Stimulated activated CD4-positive, alpha-beta T cell treated with anti-CD3 and anti-CD28 coated beads, Interleukin-1b, Interleukin-23, amount 100 ng/mL, for 4 hours (primary cell): ENCODE results near the gene GADD45B.
"Not testable (repeated sequence)": the region's sequence is repeated elsewhere in the genome, so short reads cannot be mapped to it uniquely, and the experiment has no call there.

Source experiments
- DNase-seq, 2 donors: peaks; one replicate each; pipeline ENCODE4 v3.0.0-alpha.2; 2020; ENCODE audit warnings: low read depth in 2 of 2

Gene GADD45B

DNA sequence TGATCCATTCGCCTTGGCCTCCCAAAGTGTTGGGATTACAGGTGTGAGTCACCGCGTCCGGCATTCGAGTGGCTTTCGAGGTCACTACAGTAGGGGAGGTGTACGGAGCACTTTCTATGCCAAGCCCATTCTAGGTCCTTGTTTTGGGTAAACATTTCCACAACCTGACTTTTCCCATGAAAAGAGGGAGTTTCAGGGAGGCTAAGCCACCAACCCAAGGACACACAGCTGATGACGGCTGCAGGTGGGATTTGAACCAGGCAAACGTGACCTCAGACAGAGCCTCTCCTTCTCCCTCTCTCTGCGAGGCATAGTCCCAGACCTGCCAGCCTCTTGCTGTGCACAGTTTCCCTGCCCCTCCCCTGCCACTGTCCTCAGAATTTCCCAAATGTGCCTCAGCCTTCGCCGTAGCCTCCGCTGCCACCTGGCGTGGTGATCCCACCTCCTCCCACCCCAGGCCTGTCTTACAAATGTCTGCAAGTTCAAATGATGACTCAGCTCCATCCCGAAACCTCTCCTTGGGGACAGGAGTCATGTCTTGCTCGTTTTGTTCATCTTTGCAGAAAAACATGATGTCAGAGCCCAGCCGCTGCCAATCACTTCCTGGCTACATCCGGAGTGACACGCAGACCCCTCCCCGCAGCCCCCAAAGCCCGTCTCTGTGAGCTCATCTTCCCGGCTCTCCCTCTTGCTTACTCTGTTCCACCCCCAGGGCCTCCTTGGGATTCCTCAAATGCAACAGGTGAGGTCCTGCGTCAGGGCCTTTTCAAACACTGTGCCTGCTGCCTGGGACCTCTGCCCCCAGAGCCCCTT, 6.6 kb upstream of the GADD45B start:
- DNase-seq: no peak

DNA sequence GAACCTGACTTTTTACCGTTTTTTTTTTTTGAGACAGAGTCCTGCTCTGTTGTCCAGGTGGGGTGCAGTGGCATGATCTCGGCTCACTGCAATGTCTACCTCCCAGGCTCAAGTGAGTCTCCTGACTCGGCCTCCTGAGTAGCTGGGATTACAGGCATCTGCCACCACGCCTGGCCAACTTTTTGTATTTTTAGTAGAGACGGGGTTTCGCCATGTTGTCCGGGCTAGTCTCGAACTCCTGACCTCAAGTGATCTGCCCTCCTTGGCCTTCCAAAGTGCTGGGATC, 6.1 kb upstream of the GADD45B start:
- DNase-seq: not testable (repeated sequence)

DNA sequence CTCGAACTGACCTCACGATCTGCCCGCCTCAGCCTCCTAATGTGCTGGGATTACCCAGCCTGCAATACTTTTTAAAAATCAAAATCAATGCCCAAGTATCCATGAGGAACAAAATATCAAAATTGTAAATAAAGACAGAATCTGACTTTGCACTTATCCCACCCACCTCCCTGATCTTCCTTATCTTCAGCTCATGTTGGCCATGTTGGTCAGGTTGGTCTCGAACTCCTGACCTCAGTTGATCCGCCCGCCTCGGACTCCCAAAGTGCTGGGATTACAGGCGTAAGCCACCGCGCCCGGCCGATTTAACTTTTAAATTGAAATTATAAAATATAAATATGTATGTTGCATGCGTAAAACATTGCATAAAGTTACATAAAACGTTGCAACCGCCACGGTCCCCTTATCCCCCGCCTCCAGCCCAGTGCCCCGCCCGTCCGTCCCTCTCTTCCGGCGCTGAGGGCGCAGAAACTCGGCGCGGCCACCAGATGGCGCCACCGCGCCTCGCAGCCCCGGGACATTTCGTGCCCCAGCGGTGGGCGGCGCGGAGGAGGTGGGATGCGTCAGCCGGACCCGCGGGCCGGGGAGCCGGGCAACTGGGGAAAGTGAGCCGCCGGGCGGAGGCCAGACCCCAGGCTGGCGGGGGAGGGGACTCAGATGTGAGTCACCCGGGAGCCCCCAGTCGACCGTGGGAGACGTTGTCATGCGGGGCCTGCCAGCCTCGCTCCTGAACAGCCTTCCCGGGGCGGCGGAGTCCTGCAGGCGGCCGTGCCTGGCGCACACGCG, 1.5 kb upstream of the GADD45B start:
- DNase-seq: peak; percentile 91 to 94

DNA sequence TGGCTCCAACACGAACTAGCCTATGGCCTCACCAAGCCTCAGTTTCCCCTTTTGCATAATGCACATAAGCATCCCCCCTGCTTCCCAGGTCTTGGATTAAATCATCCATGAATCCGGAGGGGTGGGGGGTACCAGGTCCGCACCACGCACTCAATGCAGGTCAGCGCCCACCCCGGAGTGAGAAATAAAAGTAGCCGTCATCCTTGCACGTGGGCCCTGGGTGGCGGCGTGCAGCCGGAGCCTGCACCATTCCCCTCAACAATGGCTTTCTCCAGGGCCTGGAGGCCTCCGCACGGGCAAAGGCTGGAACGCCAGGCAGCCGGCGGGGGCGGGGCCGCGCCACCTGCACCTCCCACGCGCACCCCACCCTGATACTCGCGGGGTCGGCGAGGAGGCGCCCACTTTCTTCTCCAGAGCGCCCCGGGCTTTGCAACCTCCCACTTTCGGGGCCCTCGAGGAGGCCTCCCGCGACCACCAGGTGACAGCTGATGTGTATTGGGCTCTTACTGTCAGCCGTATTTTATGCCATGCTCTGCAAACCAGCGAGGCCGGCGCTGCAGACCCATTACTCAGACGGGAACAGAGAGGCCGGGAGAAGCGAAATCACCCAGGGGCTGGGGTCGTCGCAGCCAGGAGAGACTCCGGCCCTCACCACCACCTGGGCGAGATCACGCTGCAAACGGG, 767 bp upstream of the GADD45B start:
- peak; percentile 52 to 62 for DNase-seq

DNA sequence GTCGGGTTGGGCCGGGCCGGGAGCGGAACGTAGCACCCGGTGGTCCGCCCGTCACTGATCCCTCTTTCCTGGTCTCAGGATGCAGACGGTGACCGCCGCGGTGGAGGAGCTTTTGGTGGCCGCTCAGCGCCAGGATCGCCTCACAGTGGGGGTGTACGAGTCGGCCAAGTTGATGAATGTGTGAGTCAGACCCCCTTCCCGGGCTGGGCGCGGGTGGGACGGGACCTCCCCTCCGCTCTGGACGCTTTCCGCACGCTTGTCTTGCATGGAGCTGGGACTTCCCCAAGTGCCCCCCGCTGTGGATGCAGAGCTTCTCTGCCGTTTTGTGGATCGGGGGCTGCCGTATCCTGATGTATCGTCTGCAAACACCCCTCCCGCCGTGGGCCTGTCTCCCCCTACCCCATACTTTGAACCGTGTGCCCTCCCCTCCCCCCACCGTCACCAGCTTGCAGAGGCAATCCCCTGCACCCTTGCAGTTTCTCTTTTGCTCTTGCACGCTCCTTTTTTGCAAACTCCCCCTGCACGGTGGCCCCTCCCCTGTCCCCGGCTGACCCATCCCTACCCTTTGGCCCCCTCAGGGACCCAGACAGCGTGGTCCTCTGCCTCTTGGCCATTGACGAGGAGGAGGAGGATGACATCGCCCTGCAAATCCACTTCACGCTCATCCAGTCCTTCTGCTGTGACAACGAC, 669 bp downstream of the GADD45B start:
- peak; percentile 59 to 67 for DNase-seq

DNA sequence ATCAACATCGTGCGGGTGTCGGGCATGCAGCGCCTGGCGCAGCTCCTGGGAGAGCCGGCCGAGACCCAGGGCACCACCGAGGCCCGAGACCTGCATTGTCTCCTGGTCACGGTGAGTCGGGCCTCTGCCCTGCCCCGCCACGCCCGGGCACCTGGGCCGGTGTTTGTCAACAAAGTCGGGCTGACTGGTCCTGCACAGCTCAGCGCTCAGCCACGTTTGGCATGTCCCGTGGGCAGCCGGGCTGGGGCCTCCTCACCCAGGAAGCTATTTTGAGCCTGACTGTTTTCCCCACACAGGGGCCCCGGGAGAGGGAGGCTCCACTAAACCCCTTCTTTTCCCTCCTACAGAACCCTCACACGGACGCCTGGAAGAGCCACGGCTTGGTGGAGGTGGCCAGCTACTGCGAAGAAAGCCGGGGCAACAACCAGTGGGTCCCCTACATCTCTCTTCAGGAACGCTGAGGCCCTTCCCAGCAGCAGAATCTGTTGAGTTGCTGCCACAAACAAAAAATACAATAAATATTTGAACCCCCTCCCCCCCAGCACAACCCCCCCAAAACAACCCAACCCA, 1.3 kb downstream of the GADD45B start:
- no peak for DNase-seq

DNA sequence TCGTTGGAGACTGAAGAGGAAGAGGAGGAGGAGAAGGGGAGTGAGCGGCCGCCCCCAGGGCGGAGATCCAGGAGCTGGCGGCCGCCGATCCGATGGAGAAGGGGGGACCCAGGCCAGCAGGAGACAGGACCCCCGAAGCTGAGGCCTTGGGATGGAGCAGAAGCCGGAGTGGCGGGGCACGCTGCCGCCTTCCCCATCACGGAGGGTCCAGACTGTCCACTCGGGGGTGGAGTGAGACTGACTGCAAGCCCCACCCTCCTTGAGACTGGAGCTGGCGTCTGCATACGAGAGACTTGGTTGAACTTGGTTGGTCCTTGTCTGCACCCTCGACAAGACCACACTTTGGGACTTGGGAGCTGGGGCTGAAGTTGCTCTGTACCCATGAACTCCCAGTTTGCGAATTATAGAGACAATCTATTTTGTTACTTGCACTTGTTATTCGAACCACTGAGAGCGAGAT, 1.8 kb downstream of the GADD45B start:
- DNase-seq: no peak

DNA sequence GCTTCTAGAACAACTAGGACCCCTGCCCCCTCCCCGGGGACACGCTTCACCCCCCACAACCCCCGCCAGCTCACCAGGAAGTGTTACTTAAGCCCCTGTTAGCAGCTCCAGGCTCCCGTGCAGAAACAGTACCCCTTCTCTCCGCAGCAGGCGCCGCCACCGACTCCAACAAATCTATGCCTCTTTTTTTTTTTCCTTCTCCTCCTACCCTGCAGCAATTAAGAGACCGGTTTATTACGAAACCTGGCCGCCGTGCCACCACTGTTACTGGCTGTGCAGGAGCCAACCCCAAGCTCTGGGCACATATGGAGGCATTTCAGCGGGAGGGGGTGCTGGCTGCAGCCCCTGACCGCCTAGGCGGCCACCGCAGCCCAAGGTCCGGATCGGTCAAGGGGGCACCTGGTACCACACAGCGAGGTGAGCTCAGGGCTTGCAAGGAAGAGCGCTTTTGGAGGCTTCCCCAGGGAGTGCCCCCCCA, 2.4 kb downstream of the GADD45B start:
- no peak for DNase-seq

DNA sequence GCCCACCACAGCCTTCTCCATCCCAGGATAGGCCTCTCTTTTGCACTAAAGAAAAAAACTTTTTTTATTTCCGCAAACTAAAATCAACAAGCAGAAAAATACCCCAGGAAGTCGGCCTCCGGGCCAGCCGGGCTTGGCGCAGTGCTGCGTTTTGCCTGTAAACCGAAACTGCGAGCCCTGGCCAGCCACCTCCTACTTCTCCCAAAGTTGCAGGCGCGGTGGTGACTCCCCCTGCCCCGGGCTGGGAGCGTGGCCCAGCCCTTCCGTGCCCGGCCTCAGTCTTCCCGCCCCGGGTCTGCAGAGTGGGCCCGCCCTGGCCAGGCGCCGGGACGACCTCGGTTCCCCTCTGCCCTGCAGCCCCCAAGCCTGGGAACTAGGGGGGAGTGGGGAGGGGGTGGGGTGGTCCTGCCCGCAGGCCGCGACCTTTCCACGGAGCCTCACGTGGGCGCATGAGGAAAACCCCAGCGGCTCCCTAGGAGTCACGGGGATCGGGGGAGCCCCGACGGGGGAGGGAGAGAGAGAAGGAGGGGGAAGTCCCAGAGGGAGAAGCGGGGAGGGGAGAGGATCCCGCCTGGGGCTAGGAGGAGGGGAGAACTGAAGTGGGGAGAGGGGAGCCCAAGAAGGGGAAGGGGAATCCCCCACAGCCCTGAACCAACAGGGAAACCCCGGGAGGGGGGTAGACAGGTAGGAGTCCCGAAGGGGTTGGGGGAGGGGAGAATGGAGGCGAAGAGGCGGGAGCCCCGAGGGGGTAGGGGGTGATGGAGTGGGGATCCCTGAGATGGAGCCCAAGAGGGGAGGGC, 3.0 kb downstream of the GADD45B start:
- peak; percentile 60 to 62 for DNase-seq

DNA sequence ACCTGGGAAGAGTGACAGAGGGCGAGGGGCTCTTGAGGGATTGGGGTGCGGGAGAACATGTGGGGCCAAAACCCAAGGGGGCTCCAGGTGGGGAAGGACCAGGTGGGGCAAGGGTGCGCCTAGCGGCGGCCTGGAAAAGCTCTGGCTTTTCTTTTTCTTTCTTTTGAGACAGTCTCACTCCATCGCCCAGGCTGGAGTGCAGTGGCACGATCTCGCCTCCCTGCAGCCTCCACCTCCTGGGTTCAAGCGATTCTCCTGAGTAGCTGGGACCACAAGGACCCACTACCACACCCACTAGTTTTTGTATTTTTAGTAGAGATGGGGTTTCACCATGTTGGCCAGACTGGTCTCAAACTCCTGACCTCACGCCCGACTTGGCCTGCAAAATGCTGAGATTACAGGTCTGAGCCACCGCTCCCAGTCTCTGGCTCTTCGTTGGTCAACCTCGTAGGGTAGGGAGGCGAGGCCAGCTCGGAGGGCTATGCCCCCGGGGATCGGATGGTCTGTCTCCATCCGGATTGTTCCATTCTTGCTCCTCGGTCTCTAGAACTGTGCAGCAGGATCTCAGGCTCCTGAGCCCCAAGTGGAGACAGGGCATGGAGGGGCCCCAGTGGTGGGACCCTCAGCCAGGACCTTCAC, 3.7 kb downstream of the GADD45B start:
- no peak for DNase-seq

DNA sequence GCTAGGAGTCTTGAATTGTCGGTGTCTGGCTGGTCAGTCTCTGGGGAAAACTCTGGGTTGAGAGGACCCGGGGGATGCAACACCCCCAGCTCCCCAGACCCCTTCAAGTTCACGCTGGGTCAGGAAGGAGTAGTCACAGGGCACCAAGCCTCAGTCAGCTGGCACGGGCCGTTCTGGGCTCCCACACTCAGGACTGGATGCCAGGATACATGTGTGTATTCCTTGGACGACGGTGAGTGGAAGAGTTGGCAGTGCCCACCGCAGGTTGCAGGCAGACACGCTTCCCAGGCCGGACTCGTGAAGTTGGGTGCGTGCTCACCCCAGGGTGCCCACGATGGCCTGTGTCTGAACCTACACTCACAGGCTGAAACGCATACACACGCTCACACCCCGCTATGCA, 5.5 kb downstream of the GADD45B start:
- DNase-seq: no peak

DNA sequence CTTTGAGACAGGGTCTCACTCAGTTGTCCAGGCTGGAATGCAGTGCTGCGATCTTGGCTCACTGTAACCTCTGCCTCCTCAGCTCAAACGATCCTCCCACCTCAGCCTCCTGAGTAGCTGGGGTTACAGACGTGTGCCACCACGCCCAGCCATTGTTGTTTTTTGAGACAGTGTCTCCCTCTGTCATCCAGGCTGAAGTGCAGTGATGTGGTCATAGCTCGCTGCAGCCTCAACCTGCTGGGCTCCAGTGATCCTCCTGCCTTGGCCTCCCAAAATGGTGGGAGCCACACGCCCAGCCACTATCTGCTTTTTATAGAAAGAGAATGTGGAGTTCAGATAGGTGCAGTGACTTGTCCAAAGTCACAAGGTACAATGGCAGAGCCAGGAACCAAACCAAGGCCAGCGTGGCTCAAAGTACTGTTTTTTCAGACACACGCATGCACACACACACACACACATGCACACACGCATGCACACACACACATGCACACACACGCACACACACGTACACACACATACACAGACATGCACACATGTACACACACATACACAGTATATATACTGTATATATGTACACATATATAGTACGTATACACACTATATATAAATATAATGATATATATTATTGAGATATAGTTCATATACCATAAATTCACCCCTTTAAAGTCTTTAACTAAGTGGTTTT, 6.6 kb downstream of the GADD45B start:
- no peak for DNase-seq

DNA sequence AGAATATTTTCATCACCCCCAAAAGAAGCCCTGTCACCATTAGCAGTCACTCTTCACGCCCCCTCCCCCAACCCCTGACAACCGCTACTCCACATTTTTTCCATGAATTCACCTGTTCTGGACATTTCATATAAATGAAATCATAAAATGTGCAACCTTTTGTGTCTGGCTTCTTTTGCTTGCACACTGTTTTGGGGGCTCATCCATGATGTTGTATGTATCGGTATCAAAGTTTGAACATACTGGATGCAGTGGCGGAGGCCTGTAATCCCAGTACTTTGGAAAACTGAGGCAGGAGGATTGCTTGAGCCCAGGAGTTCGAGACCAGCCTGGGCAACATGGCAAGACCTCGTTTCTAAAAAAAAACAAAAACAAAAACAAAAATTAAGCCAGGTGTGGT, 7.2 kb downstream of the GADD45B start:
- DNase-seq: no peak

DNA sequence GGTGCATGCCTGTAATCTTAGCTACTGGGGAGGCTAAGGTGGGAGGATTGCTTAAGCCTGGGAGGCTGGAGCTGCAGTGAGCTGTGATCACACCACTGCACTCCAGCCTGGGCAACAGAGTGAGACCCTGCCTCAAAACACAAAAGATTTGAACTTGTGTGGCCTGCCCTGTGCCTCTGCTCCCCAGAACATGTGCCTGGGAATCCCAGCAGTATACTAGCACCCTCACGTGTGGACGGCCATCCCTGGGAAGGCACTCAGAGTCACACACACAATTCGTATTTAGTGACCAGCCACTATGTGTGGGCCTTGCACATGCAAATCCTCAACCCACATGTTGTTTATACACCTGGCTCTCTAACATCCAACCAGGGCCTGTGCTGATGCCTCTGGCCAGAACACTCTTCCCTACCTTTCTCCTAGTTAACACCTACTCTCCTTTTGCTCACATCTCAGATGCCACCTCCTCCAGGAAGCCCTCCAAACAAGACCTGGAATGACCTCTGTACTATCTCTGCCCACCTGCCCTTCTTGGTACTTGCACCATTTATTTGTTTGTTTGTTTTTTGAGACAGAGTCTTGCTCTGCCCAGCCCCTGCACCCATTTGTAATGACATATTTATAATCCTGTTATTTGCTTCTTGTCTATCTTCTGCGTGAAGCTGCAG, 7.7 kb downstream of the GADD45B start:
- no peak for DNase-seq

DNA sequence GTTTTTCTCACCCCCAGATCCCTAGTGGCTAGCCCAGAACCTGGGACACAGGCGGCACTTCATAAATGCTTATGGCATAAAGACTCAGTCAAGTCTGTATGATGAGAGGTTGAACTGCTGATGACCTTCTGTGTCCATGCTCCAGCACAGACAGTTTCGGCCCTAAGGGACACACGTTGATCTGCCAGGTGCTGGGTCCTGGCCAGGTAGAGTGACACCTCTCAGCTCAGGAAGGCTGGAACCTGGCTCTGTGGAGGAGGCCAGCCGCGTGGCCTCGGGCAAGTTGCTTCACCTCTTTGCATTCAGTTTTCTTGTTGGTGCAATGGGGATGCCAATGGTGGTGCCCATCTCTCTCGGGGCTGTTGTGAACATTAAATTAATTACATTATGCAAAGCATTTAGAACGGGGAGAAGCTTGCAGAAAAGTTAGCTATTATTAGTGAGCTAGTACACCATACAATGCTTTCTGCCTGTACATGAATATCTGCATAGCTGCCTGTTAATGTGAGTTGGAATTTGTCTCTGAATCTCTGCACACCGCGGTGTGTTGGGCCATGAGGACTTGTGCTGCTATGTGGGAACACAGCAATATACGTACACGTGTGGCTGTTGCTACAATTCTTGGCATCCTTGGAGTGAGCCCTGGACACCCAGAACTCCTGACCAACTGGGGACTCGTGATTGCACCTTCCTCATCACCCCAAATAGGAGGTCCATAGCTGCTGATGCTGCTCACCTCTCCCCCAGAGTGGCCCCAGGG, 8.4 kb downstream of the GADD45B start:
- no peak for DNase-seq

DNA sequence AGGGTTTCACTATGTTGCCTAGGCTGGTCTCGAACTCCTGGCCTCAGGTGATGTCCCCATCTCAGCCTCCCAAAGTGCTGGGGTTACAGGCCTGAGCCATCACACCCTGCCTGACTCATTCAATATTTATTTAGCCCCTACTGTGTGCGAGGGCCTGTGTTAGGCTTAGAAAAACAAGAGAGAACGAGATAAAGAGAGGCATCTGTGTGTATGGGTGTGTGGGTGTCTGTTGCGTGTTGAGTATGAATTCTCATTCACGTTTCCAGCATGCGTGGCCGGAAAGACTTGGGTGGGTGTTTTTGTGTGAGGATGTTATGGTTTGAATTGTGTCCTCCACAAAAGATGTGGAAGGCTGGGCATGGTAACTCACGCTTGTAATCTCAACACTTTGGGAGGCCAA, 9.5 kb downstream of the GADD45B start:
- DNase-seq: no peak

DNA sequence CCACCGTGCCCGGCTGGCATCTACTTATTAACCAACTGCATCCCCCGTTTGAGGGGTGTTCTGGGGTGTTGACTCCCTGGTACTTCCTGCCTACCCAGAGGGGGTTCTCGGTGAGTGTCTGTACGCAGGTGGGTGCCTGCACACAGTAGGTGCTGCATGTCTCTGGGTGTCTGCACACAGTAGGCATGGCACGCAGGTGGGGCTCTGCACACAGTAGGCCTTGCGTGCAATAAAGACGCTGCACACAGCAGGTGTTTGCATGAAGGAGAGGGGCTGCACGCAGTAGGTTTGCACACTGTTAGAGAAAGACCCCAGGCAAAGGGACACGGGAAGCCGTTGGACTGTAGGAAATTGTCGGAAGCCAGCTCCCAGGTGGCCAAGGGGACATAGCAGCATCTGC, 11.2 kb downstream of the GADD45B start:
- no peak for DNase-seq

DNA sequence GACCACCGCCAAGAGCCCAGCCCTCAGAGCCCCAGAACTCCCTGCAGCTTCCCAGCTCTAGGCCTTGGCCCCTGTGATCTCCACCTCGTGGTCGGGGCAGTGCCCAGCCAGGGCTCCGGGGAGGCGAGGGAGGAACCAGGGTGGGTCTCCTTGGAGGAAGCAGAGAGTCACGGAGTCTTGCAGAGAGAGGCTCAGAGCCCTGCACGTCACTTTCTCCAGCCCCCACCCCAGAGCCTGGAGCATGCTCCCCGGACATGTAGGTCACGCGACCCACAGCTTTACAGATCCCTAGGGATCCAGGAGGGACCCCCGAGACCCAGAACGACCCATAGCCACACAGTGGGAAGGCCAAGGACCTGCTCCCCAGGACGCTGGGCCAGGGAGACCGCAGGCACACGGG, 11.9 kb downstream of the GADD45B start:
- DNase-seq: no peak
